ENCODE data around the gene CIB4.

DNA sequence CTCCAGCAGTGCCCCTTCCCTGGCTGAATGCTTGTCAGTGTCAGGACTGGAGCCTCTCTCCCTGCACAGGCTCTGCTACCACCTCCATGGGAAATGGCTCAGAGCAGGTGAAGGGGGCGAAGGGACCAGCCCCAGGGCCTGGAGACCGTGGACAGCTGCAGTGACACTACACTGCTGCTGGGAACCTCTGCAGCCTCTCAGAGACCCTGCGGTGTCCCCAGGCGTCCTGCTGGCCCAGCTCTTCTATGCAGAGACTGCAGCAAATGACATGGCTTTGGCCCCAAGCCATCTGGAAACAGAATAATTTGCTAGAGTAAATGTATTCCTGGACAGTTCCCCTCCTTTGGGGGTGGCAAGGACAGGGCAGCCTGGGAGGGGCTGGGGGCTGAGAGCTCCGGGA, 53.2 kb downstream of the CIB4 start:
- no peak for TF ChIP-seq ZNF565 (CRISPR knock-in tag; conservative IDR thresholded peaks at IDR 0.05; ENCODE audit: low read depth)
- TF ChIP-seq, protein P1, sequence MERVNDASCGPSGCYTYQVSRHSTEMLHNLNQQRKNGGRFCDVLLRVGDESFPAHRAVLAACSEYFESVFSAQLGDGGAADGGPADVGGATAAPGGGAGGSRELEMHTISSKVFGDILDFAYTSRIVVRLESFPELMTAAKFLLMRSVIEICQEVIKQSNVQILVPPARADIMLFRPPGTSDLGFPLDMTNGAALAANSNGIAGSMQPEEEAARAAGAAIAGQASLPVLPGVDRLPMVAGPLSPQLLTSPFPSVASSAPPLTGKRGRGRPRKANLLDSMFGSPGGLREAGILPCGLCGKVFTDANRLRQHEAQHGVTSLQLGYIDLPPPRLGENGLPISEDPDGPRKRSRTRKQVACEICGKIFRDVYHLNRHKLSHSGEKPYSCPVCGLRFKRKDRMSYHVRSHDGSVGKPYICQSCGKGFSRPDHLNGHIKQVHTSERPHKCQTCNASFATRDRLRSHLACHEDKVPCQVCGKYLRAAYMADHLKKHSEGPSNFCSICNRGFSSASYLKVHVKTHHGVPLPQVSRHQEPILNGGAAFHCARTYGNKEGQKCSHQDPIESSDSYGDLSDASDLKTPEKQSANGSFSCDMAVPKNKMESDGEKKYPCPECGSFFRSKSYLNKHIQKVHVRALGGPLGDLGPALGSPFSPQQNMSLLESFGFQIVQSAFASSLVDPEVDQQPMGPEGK (CRISPR knock-in tag; IDR thresholded peaks at IDR 0.05; ENCODE audit: borderline replicate concordance): no peak
- TF ChIP-seq BACH2 (CRISPR knock-in tag; IDR thresholded peaks at IDR 0.05; ENCODE audit: borderline replicate concordance): no peak

Data from SK-N-SH treated with all-trans-retinoic acid at 6 μM for 48 hours (cell line).